Measurements from ENCODE around the gene ATM.
"Not testable (repeated sequence)": the region's sequence is repeated elsewhere in the genome, so short reads cannot be mapped to it uniquely, and the experiment has no call there.

Gene ATM

GRCh38 chr11:108235192-108235591 is 12.3 kb downstream of the ATM start:
- Mint-ChIP-seq H3K27me3 (no peaks in the 10 kb centered on the region), H3K4me1 (ENCODE audit: low read depth) (peaks cover 91% of the 10 kb centered on the region), H3K4me3 (no peak overlapping the region), H3K27ac (peak overlapping the region; percentile 61), H3K36me3 (ENCODE audit: low read depth) (peaks cover 64% of the 10 kb centered on the region), H3K9me3 (no peaks in the 10 kb centered on the region)

GRCh38 chr11:108235633-108236032 is 12.8 kb downstream of the ATM start:
- Mint-ChIP-seq H3K4me1 (ENCODE audit: low read depth) (peaks cover 91% of the 10 kb centered on the region), H3K9me3 (no peaks in the 10 kb centered on the region), H3K27me3 (no peaks in the 10 kb centered on the region), H3K27ac (peak overlapping the region; percentile 92), H3K36me3 (ENCODE audit: low read depth) (peaks cover 63% of the 10 kb centered on the region), H3K4me3 (peak overlapping the region; percentile 77)

GRCh38 chr11:108237058-108237481 is 14.2 kb downstream of the ATM start:
- peaks cover 91% of the 10 kb centered on the region for H3K4me1 Mint-ChIP-seq (ENCODE audit: low read depth)

GRCh38 chr11:108239076-108239475 is 16.2 kb downstream of the ATM start:
- H3K36me3 Mint-ChIP-seq (ENCODE audit: low read depth), result peaks cover 48% of the 10 kb centered on the region
- H3K9me3 Mint-ChIP-seq, result no peaks in the 10 kb centered on the region
- H3K27ac Mint-ChIP-seq, result peak overlapping the region; percentile 86
- peaks cover 89% of the 10 kb centered on the region for H3K4me1 Mint-ChIP-seq (ENCODE audit: low read depth)
- no peaks in the 10 kb centered on the region for H3K27me3 Mint-ChIP-seq
- H3K4me3 Mint-ChIP-seq, result peak overlapping the region; percentile 49

More at GRCh38 chr11:108237058-108237481, 14.2 kb downstream of the ATM start:
- Mint-ChIP-seq H3K27ac (peak overlapping the region; percentile 92), H3K4me3 (peak overlapping the region; percentile 77), H3K36me3 (ENCODE audit: low read depth) (peaks cover 54% of the 10 kb centered on the region), H3K27me3 (no peaks in the 10 kb centered on the region), H3K9me3 (no peaks in the 10 kb centered on the region)

GRCh38 chr11:108241330-108242037 is 18.6 kb downstream of the ATM start:
- Mint-ChIP-seq H3K27me3 (no peaks in the 10 kb centered on the region), H3K4me3 (peak overlapping the region; percentile 49), H3K4me1 (ENCODE audit: low read depth) (peaks cover 90% of the 10 kb centered on the region), H3K36me3 (ENCODE audit: low read depth) (peaks cover 49% of the 10 kb centered on the region), H3K27ac (peak overlapping the region; percentile 87), H3K9me3 (no peaks in the 10 kb centered on the region)

GRCh38 chr11:108242422-108242821 is 19.6 kb downstream of the ATM start:
- H3K4me1 Mint-ChIP-seq (ENCODE audit: low read depth), result peaks cover 89% of the 10 kb centered on the region
- H3K27ac Mint-ChIP-seq, result peak overlapping the region; percentile 87
- H3K27me3 Mint-ChIP-seq, result no peaks in the 10 kb centered on the region
- no peaks in the 10 kb centered on the region for H3K9me3 Mint-ChIP-seq
- peaks cover 53% of the 10 kb centered on the region for H3K36me3 Mint-ChIP-seq (ENCODE audit: low read depth)
- H3K4me3 Mint-ChIP-seq, result peak overlapping the region; percentile 11

- H3K9me3 Mint-ChIP-seq, result no peaks in the 10 kb centered on the region
- H3K27ac Mint-ChIP-seq, result peak overlapping the region; percentile 27
- peaks cover 58% of the 10 kb centered on the region for H3K36me3 Mint-ChIP-seq (ENCODE audit: low read depth)
- no peak overlapping the region for H3K4me3 Mint-ChIP-seq
- peaks cover 82% of the 10 kb centered on the region for H3K4me1 Mint-ChIP-seq (ENCODE audit: low read depth)
- H3K27me3 Mint-ChIP-seq, result no peaks in the 10 kb centered on the region
Observed at GRCh38 chr11:108246308-108246707, 23.4 kb downstream of the ATM start.

- no peak overlapping the region for H3K27ac Mint-ChIP-seq
- H3K4me1 Mint-ChIP-seq (ENCODE audit: low read depth), result peaks cover 83% of the 10 kb centered on the region
- H3K36me3 Mint-ChIP-seq (ENCODE audit: low read depth), result peaks cover 63% of the 10 kb centered on the region
- H3K9me3 Mint-ChIP-seq, result no peaks in the 10 kb centered on the region
- no peaks in the 10 kb centered on the region for H3K27me3 Mint-ChIP-seq
- no peak overlapping the region for H3K4me3 Mint-ChIP-seq
Observed at GRCh38 chr11:108246885-108247284, 24.0 kb downstream of the ATM start.

GRCh38 chr11:108253176-108253575 is 30.3 kb downstream of the ATM start:
- Mint-ChIP-seq H3K36me3 (ENCODE audit: low read depth) (peaks cover 64% of the 10 kb centered on the region), H3K4me3 (no peak overlapping the region), H3K27me3 (no peaks in the 10 kb centered on the region), H3K9me3 (no peaks in the 10 kb centered on the region), H3K4me1 (ENCODE audit: low read depth) (peaks cover 47% of the 10 kb centered on the region), H3K27ac (no peak overlapping the region)

- H3K36me3 Mint-ChIP-seq (ENCODE audit: low read depth), result peaks cover 60% of the 10 kb centered on the region
Observed at GRCh38 chr11:108269583-108269982, 46.7 kb downstream of the ATM start.

GRCh38 chr11:108276985-108277616 is 54.2 kb downstream of the ATM start:
- Mint-ChIP-seq H3K9me3 (peaks cover 19% of the 10 kb centered on the region), H3K4me1 (ENCODE audit: low read depth) (peaks cover 78% of the 10 kb centered on the region), H3K36me3 (ENCODE audit: low read depth) (peaks cover 83% of the 10 kb centered on the region)
- not testable (repeated sequence) for H3K27ac Mint-ChIP-seq, H3K4me3 Mint-ChIP-seq, H3K27me3 Mint-ChIP-seq

More at GRCh38 chr11:108269583-108269982, 46.7 kb downstream of the ATM start:
- peak overlapping the region; percentile 69 for H3K27ac Mint-ChIP-seq
- H3K4me1 Mint-ChIP-seq (ENCODE audit: low read depth), result peaks cover 48% of the 10 kb centered on the region
- H3K4me3 Mint-ChIP-seq, result no peak overlapping the region
- peaks cover 12% of the 10 kb centered on the region for H3K9me3 Mint-ChIP-seq
- H3K27me3 Mint-ChIP-seq, result no peaks in the 10 kb centered on the region

GRCh38 chr11:108278546-108278945 is 55.7 kb downstream of the ATM start:
- Mint-ChIP-seq H3K4me3 (peak overlapping the region; percentile 15), H3K27ac (peak overlapping the region; percentile 37), H3K36me3 (ENCODE audit: low read depth) (peaks cover 75% of the 10 kb centered on the region), H3K9me3 (peaks cover 17% of the 10 kb centered on the region), H3K27me3 (no peaks in the 10 kb centered on the region), H3K4me1 (ENCODE audit: low read depth) (peaks cover 73% of the 10 kb centered on the region)

- Mint-ChIP-seq H3K9me3 (peaks cover 13% of the 10 kb centered on the region), H3K27me3 (no peaks in the 10 kb centered on the region), H3K36me3 (ENCODE audit: low read depth) (peaks cover 72% of the 10 kb centered on the region), H3K4me3 (peak overlapping the region; percentile 27), H3K4me1 (ENCODE audit: low read depth) (peaks cover 71% of the 10 kb centered on the region), H3K27ac (peak overlapping the region; percentile 37)
Observed at GRCh38 chr11:108278954-108279353, 56.1 kb downstream of the ATM start.

GRCh38 chr11:108286370-108286769 is 63.5 kb downstream of the ATM start:
- Mint-ChIP-seq H3K27ac (peak overlapping the region; percentile 50), H3K9me3 (no peaks in the 10 kb centered on the region), H3K4me1 (ENCODE audit: low read depth) (peaks cover 24% of the 10 kb centered on the region), H3K36me3 (ENCODE audit: low read depth) (peaks cover 59% of the 10 kb centered on the region), H3K4me3 (no peak overlapping the region), H3K27me3 (no peaks in the 10 kb centered on the region)

GRCh38 chr11:108286956-108287355 is 64.1 kb downstream of the ATM start:
- H3K9me3 Mint-ChIP-seq, result no peaks in the 10 kb centered on the region
- peaks cover 63% of the 10 kb centered on the region for H3K36me3 Mint-ChIP-seq (ENCODE audit: low read depth)
- peaks cover 27% of the 10 kb centered on the region for H3K4me1 Mint-ChIP-seq (ENCODE audit: low read depth)
- no peaks in the 10 kb centered on the region for H3K27me3 Mint-ChIP-seq
- H3K27ac Mint-ChIP-seq, result no peak overlapping the region
- H3K4me3 Mint-ChIP-seq, result no peak overlapping the region
